ENCODE measurements around the gene SLC17A2. TPM values are rescaled to one million over a fixed set of nuclear protein-coding genes. Genes with fewer than 3 reads are reported as not detected.

SLC17A2 gene
- total RNA-seq, 1 donor from 2014 or later = not detected

DNA sequence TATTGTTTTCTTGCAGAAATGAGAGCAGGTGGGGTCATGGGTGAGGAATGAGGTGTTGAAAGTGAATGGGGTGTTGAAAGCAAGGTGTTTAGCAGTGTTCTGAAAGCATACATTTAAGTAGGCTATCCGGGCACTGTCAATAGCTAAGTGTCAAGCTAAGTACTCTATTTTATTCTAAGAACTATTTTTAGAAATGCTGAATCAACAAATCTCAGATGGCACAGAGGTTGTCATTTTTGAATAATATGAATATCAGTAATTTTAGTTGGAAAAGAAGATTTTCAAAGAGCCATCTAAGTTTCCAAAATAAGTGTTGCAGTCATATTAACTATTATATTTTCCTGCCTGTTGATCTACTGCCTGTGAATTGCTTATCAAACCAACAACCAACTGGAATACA is 34.7 kb downstream of the SLC17A2 start:
- intact Hi-C loops (cut with DNase I) = no loop called here
- no peak for DNase-seq (ENCODE audit: low spot score)

DNA sequence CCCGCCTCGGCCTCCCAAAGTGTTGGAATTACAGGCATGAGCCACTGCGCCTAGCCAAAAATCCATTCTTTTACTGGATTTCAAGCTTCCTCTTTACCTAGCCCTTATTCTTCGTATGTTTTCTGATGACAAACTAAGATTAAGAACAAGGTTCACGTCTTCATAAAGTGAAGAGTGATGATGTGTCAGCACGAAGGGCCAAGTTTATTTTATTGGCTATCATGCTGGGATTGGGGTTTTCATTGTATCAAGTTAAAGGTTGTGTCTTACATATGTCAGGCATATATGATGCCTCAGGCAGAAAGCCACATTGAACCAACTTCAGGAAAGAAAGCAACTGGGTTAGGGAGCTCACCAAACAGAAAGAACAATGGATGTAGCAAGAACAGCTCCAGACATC is 36.7 kb downstream of the SLC17A2 start:
- intact Hi-C loops (cut with DNase I) = no loop called here
- DNase-seq (ENCODE audit: low spot score) = no peak

DNA sequence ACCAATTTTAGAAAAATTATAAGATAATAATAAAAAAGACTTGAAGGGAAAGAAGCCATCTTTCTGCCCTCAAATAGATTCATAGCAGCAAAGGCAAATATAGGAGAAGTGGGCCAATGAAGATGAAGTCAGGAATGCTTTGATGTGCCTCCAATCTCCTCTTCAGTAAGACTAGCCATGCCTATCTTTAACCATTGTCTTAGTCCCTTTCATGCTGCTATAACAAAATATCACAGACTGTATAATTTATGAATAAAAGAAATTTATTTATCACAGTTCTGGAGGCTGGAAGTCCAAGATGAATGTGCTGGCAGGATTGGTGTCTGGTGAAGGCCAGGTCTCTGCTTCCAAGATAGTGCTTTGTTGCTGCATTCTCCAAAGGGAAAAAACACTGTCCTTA is 37.6 kb downstream of the SLC17A2 start:
- intact Hi-C loops (cut with DNase I) = no loop called here
- DNase-seq (ENCODE audit: low spot score) = no peak

DNA sequence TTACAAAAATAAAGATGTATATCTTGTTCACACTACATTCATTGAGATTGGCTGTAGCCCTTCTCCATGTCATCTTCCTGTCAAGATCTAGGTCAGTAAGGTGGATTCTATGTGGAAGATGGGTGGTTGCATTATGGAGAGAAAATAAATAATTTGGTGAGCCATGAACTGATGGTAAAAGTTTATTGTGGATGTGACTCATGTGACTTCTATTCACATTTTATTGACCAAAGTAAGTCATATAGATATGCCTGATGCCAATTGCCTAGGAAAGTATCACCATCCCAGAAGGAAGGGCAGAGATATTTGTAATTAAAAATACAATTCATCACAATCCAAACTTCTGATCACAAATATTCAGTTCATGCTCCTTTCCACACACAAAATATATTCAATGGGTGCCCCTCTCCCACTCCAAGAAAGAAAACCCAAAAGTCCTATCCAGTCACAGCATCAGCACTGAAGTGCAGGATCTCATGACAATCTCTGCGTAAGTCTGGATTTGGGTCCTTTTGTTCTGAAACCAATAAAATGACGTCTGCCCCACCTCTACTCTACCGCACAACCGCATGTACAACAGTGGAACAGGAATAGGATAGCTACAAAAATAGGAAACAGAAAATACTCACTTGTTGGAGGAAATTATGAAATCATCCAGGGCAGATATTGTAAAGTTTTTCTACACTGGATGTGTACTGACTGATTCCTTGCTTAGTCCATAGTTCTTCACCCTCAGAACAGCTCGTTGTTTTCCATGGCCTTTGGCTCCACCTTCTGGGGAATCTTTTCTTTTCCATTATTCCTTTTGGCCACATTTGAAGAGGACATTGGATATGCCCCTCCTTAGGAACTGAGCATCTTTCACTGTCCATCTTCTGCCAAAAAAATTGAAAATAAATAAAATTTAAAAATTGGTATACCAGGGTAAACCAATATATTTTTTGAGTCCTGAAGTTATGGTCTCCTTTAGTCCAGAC is 40.3 kb downstream of the SLC17A2 start:
- DNase-seq (ENCODE audit: low spot score) = no peak
- intact Hi-C loops (cut with DNase I) = no loop called here

DNA sequence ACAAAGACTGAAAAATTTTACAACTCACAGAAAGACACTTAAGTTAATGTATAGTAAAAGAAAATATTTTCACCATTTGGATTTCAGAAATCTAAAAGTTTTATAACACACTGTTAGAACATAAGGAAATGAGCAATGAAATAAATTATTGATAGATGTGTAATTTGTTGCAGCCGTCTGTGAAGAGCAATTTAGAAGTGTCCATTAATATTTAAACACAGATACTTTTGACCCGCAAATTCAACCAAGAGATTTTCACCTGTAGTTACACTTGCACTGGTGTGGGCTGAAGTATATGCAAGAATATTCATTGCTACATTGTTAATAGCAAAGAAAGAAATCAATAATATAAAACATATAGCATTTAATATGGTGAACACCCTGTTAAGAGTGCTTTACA is 41.9 kb downstream of the SLC17A2 start:
- intact Hi-C loops (cut with DNase I) = no loop called here
- DNase-seq (ENCODE audit: low spot score) = no peak

DNA sequence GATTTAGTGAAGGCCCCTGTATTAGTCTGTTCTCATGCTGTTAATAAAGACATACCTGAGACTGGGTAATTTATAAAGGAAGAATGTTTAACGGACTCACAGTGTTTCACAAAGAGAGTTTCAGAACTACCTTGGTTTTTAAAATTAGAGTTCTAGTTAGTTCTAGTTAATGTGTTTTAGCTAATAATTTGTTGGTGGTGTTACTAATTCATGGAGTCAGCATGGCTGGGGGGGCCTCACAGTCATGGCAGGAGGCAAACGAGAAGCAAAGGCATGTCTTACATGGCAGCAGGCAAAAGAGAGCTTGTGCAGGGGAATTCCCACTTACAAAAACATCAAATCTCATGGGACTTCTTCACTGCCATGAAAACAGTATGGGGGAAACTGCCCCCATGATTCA is 44.4 kb downstream of the SLC17A2 start:
- intact Hi-C loops (cut with DNase I) = no loop called here
- DNase-seq (ENCODE audit: low spot score) = no peak

DNA sequence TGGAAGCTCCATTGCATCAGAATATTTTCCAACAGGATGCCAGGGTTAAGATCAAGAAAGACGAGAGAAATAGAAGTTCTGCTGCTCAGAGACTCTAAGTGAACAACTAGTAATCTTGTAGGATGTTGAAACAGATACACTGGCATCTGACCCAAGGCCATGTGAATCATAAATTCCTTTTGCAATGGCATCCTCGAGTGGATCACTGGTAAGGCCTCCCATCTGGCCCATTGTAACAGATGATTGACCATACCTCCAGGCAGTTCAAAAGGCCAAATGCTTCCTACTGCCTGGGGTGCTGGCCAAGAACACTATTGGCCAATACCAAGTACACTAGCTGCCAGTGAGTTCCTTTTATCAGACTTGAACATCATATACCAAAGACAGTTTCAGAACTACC is 46.5 kb downstream of the SLC17A2 start:
- intact Hi-C loops (cut with DNase I) = no loop called here
- no peak for DNase-seq (ENCODE audit: low spot score)

DNA sequence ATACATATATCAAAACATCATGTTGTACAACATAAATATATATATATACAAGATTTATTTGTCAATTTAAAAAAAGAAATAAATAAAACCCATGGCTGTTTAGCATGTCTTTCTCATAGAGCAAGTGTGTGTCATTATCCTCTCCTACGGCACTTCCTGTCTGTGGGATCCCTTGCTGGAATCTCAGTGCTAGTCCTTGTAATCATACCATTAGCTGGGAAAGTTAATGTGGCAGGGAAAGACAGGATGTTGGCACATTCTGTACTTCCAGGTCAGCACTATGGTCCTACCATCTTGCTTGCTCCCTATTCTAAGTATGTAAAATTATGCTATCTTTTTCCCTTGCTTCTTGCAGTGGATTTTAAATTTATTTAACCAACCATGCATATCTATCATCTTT is 47.0 kb downstream of the SLC17A2 start:
- DNase-seq (ENCODE audit: low spot score) = no peak
- intact Hi-C loops (cut with DNase I) = no loop called here

DNA sequence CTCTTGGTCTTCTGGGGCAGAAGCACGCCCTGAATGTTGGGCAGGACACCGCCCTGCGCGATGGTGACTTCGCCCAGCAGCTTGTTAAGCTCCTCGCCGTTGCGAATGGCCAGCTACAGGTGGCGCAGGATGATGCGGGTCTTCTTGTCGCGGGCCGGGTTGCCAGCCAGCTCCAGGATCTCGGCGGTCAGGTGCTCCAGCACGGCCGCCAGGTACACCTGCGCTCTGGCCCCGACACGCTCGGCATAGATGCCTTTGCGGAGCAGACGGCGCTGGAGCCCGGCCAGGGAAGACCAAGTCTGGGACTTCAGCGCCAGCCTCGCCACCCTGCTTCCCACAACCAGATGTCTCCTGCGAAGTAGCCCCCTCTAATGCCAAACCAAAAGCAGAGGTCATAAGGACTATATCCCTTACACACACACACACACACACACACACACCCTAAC is 48.4 kb downstream of the SLC17A2 start:
- no peak for DNase-seq (ENCODE audit: low spot score)
- intact Hi-C loops (cut with DNase I) = no loop called here

DNA sequence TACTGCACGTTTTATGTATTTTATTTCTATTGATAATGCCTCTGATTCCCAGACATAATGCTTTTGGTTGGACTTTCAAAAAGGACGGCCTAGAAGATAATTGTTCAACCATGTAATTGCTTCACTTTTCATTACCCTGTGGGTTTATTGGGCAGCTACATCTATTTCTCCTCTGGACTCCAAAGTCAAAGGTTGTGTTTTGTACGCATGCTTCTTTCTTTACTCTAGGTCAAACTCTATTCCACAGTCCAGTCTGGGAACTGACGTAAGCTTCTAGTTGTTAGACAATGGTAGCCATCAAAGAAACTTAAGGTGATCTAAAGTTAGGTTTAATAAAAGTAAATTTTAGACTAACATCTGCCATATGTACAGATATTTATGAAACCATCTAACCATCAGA is 49.9 kb downstream of the SLC17A2 start:
- intact Hi-C loops (cut with DNase I) = no loop called here
- no peak for DNase-seq (ENCODE audit: low spot score)

DNA sequence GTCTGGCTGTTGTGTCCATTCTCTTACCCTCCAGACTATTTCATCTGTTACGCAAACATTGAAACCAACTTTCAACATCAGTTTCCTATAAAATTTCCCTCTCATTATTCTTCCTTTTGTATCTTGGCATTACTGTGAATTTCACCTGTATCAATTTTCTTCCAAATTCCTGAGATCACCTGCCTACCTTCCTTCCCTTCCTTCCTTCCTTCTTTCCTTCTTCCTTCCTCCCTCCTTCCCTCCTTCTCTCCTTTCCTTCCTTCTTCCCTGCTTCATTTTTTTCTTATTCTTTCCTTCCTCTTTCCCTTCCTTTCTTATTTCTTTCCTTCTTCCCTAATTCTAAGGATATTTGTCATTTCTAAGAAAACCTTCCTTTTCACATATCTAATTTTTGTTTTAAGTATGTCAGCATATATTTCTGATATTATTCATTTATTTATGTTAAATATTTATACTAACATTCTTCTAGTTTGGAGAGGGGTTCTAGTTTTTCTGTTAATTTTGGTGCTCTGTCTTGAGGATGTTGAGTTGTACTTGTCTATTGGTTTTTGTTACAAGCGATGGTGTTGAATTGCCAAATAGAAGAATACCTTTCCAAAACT is 51.7 kb downstream of the SLC17A2 start:
- no peak for DNase-seq (ENCODE audit: low spot score)
- intact Hi-C loops (cut with DNase I) = no loop called here

DNA sequence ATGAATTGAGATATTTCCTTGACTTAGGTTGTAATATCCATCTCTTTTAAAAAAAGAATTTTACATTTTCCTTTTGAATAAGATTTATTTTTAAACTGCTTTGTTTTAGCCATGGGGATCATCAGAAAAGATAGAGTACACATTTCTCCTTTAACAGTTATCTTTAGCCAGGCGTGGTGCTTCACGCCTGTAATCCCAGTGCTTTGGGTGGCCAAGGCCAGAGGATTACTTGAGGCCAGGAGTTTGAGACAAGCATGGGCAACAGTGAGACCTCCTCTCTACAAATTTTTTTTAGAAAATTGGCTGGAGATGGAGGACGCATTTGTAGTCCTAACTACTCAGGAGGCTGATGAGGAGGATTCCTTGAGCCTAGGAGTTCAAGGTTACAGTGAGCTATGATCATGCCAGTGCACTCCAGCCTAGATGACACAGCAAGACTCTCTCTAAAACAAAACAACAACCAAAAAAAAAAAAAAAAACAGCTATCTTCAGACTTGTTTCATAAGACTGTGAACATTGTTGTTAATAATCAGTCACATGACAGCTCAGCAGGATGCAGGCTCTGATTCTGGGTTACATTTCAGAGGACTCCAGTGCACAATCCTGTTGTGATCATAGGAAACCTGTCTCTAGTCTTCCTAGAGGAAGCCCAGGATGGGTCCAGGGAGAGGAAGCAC is 54.4 kb downstream of the SLC17A2 start:
- intact Hi-C loops (cut with DNase I) = no loop called here
- no peak for DNase-seq (ENCODE audit: low spot score)

DNA sequence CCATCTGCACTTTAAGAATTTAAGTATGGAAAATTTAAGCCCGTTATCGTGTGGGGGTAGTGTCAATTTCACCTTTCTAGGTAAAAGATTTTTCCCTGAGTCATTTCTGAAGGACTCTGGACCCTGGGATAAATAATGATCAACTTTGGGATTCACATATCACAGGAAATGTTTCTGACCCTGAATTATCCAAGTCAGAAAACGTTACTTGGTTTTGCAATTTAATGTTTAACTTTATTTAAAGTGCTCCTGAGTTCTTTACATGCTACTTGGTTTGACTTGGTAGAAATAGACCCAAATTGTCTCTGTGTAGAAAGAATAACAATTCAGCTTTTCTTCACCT is 55.0 kb downstream of the SLC17A2 start:
- DNase-seq (ENCODE audit: low spot score) = no peak
- intact Hi-C loops (cut with DNase I) = no loop called here

DNA sequence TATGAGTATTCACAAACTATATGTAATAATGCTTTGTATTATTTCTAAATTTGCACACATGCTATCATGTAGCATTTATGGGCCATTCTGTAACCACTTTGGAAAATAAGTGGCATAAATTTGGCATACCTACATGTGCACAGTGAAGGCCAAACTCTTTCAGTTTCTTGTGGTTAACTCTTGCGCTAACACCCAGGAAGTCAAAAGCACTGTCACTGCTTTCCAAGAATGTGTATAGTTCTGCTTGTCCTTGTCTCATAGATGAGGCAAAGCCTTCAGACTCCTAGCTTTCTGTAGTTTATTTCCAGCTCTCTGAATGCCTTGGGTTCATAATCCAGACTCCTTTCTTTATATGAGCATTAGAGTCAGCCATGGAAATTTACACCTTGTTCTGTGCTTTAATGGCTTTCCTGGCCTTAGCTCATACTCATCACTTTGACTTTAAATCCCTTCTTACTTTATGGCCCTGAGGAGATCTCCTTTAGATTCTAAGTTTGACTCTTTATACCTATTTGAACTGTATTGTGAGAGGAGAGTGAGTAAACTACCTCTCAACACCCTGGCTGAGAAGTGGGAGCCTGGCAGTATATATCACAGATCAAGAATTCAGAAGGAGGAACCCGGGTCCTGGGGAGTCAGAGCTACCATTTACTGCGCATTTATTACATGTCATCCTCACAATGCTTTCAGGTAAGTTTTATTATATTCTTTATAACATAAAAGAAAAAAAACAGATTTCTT is 55.5 kb downstream of the SLC17A2 start:
- no peak for DNase-seq (ENCODE audit: low spot score)
- intact Hi-C loops (cut with DNase I) = no loop called here

DNA sequence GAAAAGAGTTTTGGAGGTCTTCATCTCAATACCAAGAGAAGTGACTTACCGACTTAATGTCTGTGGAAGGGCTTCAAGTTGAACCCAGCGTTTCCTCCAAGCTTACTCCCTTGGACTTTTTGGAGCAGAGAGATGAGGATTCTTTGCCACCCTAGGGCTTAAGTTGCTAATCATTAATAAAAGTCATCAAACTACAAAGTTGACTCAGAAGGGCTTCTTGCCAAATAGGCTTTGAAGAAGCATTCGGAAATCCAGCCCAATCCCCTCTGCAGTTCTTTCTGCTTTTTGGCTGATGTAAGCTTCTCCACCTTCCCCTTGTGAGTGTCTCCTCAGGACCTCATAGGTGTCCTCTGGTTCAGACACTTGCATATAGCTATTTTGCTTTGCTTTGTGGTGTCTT is 56.4 kb downstream of the SLC17A2 start, which contains the start of gene SLC17A3:
SLC17A3 (minus strand) TSS at position 126 of the 400 bp plus-strand sequence. CDS start 5,856 bp downstream, outside the sequence.
- intact Hi-C loops (cut with DNase I) = no loop called here
- DNase-seq (ENCODE audit: low spot score) = no peak

DNA sequence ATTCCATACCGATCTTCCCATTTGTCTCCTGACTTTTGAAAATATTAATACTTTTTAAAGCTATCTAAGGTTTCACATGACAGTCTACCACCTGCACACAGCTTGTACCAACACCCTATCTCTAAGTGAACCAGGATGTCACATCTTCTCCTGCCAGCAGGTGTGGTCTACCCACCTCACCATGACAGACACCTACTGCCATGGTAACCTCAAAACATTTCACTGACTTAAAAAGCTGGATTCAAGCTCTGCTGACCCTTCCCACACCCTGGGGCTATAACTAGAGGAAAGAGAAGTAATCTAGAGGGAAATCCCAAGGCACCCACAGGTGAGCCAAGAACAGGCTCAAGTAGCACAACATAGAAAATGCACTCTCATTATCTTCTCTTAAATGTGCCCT is 57.7 kb downstream of the SLC17A2 start:
- DNase-seq (ENCODE audit: low spot score) = no peak
- intact Hi-C loops (cut with DNase I) = no loop called here

DNA sequence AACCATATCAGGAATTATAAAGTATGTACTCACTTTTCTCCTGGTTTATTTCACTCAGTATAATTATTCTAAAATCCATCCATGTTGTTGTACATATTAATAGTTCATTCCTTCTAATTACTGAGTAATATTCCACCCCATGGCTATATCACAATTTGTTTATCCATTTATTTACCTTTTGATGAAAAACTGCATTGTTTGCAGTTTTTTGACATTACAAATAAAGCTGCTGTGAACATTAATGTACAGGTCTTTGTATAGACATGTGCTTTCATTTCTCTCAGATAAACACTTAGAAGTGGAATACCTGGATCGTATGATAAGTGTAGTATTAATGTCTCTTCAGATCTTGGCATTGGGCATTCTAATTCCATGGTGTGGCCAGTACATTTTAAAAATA is 60.7 kb downstream of the SLC17A2 start:
- DNase-seq (ENCODE audit: low spot score) = no peak
- intact Hi-C loops (cut with DNase I) = no loop called here

DNA sequence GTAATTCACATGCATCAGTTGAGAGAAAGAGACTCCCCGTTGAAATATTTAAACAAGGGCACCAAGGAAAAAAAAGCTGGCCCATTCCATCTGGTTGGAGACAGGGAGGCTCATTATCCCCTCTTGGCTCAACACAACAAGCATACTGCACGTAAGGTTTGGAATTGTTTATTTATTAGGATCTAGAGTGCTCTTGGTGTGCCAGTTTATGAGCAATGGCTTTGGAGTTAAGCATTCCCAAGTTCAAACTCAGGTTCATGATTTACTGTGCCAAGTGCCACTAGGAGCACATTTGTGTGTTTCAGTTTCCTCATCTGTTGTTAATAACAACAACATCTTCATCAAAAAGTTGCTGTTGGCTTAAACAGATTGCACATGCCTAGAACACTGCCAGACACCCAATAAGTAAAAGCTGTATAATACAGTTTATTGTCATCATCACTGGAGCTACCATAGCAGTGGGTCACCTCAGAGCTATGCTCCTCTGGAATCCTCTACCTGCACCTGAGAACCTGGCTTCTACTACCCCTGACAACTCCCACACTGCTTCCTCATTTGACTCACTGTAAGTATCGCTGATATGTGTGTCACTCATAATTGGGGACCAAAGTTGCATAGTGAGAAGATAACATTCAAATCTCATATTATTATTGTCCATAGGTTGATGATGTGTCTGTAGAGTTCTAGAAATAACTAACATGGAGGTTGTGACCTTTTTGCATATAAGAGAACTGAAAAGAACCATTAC is 61.9 kb downstream of the SLC17A2 start:
- intact Hi-C loops (cut with DNase I) = no loop called here
- no peak for DNase-seq (ENCODE audit: low spot score)

DNA sequence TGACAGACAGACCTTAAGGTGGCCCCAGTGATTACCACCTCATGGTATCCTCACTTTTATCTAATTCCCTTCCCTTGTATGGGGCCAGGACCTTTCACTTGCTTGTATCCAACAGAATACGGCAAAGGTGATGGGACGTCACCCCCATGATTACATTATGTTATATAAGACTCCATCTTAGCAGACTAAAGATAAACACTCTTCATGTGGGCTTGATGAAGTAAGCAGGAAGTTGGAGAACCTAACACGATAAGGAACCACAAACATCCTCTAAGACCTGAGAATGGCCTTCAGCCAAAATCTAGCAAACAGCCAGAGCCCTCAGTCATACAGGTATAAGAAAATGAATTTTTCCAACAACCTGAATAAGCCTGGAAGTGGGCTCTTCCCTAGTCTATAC is 64.5 kb downstream of the SLC17A2 start:
- intact Hi-C loops (cut with DNase I) = no loop called here
- DNase-seq (ENCODE audit: low spot score) = no peak

All from cardiac septum (tissue), 1 donor.